GM18909 (cell line): ENCODE data around the gene LRCH3.
"Not testable (repeated sequence)": the region's sequence is repeated elsewhere in the genome, so short reads cannot be mapped to it uniquely, and the experiment has no call there.

Experiments
- ATAC-seq: cut with Tn5 transposase; IDR thresholded peaks from one replicate; pipeline ENCODE4 v1.9.1; 2021; ENCODE audit warnings: mild to moderate bottlenecking; ENCODE audit not compliant: unreplicated experiment, poor library complexity

LRCH3 gene

GRCh38 chr3:197881270-197881969, 90.4 kb downstream of the LRCH3 start:
- no peak for ATAC-seq

GRCh38 chr3:197881970-197882338, 90.9 kb downstream of the LRCH3 start:
- ATAC-seq: no peak

GRCh38 chr3:197882586-197882985, 91.5 kb downstream of the LRCH3 start:
- ATAC-seq: no peak

DNA sequence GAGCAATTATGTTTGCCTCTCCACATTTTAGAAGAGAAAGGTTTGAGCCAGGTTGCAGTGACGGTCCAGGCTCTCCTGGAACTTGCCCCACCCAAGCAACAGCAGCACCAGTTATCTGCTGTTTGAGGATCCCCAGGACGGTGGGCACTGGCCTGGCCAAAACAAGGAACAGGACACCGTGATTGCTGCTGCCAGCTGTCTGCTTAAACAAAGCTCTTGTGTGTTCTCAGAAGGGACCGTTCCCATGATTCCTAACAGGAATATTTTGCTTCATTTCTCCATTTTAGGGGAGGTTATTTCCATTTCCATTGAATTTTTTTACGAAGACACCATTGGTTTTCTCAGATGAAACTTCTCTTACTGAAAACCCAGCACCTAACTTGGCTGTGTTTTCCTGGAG, 92.5 kb downstream of the LRCH3 start:
- ATAC-seq: no peak

DNA sequence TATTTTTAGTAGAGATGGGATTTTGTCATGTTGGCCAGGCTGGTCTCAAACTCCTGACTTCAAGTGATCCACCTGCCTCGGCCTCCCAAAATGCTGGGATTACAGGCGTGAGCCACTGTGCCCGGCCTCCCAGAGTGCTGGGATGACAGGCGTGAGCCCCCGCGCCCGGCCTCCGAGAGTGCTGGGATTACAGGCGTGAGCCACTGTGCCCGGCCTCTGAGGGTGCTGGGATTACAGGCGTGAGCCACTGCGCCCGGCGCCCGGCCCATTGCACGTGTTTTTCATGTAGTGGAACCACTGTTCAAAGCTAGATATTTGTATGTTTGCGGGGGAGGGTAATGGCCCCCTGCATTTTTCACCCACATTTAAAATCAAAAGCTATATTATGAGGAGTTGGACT, 93.3 kb downstream of the LRCH3 start:
- not testable (repeated sequence) for ATAC-seq

GRCh38 chr3:197886052-197886451, 95.0 kb downstream of the LRCH3 start:
- not testable (repeated sequence) for ATAC-seq

GRCh38 chr3:197887430-197888053, 96.5 kb downstream of the LRCH3 start:
- not testable (repeated sequence) for ATAC-seq

GRCh38 chr3:197888511-197888910, 97.5 kb downstream of the LRCH3 start:
- ATAC-seq: no peak

DNA sequence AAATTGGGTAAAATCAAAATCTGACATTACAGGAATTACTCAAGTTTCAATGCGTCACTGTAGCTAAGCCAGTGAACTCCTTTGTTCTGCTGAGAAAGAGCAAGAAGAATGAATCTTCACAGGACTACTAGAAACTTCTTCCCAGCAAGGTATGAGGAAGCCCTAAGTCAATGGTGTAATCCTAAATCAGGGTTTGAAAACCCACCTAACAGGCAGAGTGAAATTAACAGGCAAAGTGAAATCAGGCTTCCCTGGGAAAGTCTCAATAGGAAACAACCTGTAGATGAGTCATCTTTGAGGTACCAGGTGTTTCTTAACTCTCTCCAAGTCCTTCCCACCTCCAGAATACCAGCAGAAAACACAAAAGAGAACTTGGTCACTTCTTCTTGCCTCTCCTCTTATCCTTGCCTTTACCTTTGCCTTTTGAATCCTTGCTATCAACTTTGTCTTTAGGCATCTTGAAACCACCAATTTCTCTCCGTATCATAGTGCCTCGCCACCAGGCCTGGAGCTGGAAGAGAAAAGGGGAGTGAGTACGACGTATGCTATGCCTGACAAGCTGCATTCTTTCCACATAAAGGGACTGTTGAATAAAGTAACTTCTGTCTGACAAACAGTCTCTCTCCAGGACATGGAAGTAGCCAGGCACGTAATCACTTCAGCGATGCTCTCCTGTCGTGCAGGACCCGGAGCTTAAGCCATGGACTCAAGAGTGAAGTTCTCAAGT, 98.3 kb downstream of the LRCH3 start:
- ATAC-seq: no peak

DNA sequence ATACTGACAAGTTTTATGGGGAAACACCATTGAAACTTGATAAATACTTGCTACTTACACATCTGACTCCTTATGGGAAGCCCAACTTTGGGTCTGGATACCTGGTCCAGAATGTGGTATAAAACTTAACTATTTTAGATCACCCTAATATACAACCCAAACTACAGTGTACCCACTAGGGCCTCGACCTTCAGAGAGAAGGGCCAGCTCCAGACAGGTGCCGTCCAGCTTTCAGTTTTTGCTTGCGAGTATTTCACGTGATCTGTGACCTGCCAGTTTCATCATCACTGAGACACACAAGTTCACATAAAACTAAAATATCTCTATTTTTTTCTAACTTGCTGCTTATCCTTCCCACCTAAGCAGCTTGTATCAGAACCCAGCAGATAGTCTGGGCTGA, 99.6 kb downstream of the LRCH3 start:
- no peak for ATAC-seq

- no peak for ATAC-seq
Observed at GRCh38 chr3:197892162-197892561, 101.1 kb downstream of the LRCH3 start.

DNA sequence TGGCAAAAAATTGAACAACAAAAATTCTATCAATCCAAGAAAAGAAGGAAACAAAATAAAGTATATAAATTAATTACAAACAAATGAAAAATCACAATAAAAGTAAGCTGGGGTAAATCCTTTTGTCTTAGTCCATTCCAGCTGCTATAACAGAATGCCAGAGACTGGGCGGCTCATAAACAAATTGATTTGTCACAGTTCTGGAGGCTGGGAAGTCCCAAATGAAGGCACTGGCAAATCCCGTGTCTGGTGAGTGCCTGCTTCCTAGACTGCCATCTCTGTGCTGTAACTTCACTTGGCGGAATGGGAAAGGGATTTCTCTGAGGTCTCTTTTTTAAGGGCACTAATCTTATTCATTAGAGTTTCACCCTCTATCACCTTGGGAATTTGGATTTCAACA, 105.4 kb downstream of the LRCH3 start:
- no peak for ATAC-seq

DNA sequence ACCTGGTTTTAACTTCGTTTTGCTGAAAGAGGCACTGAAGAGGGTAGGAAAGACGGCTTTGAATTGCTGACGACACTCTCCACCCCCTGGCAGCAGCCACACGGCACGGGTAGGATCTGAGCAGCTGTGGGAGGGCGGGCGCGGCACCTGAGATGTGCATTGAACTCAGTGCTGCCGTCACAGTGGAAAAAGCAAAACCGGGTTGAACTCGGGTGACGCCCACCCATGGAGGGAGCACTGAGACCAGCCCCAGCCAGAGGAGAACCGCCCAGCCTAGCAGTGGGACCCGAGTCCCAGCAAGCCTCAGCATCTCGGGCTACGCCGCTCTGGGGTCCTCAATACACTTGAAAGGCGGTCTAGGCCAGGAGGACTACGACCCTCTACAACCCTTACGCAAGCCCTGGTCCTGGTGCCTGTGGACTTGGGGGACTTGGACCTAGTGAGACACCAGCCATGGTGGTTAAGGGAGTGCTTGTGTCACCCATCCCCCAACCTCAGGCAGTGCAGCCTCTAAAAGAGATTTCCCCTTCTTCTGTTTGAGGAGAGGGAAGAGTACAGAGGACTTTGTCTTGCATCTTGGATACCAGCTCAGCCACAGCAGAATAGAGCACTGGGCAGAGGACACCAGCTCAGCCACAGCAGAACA, 108.9 kb downstream of the LRCH3 start:
- no peak for ATAC-seq

GRCh38 chr3:197901626-197902025, 110.6 kb downstream of the LRCH3 start:
- ATAC-seq: no peak

- ATAC-seq: peak; percentile 84
Observed at GRCh38 chr3:197906023-197906849, 115.2 kb downstream of the LRCH3 start.

DNA sequence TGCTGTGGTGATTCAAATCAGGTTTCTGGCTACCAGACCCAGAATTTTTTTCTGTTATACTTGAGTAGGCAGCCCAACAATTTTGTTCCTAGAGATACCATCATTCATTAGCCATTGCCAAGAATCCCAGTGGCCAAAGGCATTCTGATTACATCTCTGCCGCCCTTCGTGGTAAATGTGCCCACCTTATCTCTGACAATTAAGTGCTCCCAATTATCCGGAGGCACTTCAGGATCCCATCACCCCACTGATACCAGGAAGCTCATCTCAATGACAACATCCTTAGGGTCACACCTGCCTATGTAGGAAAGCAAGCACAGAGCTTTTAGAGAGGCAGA, 115.8 kb downstream of the LRCH3 start:
- no peak for ATAC-seq

GRCh38 chr3:197907196-197907595, 116.1 kb downstream of the LRCH3 start:
- ATAC-seq: no peak

GRCh38 chr3:197908550-197908949, 117.5 kb downstream of the LRCH3 start:
- ATAC-seq: not testable (repeated sequence)

DNA sequence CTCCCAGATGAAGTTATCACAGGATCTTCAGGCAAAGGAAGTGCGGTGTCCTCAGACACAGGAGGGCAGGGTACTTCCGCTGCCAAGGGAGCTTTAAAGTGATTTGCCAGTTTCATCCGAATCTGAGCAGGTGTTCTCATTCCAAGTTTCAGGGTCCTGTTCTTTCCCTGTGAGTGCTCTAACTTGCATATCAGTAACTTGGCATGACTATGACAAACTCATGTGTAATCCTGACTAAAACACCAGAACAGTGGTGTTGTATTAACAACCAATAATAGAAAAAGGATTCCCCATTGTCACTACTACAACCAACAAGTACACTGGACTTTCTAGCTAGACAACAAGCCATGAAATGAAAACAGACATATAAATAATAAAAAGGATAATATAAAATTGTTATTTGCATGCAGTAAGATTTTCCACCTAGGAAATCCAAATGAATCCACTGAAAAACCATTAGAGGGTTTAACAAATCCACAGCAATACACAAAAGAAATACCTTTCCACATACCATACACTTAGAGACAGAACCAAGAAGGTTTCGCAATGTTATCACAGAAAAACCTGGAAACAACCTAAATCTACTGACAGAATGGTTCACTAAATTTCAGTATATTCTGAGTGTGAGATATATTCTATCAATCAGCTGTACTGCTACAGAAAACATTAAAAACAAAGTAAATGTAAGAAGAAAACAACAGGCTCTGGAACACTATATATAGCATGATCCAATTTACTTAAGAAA, 118.1 kb downstream of the LRCH3 start:
- ATAC-seq: no peak
